H9 (cell line): Measurements from ENCODE around the gene TFF1. TPM values are rescaled to one million over a fixed set of nuclear protein-coding genes. Genes with fewer than 3 reads are reported as not detected.

Source experiments
- DNase-seq: peaks from one replicate; pipeline ENCODE4 v3.0.0-alpha.2; 2017
- H2AFZ ChIP-seq: one replicate; pipeline ENCODE4 v1.6.1; 2013; ENCODE audit warnings: mild to moderate bottlenecking, low read length, control low read depth, moderate library complexity
- H2AK5ac ChIP-seq: 2 replicates; pipeline ENCODE4 v1.6.1; 2013; ENCODE audit warnings: low read length, control low read depth, mixed read lengths; ENCODE audit not compliant: insufficient read length
- H2BK120ac ChIP-seq: one replicate; pipeline ENCODE4 v1.6.1; 2013; ENCODE audit warnings: low read depth, mild to moderate bottlenecking, low read length, control low read depth, inconsistent platforms; ENCODE audit not compliant: poor library complexity, severe bottlenecking
- H2BK12ac ChIP-seq: 2 replicates; pipeline ENCODE4 v1.6.1; 2013; ENCODE audit warnings: low read length, control low read depth, mixed read lengths, low read depth; ENCODE audit not compliant: insufficient read length
- H2BK15ac ChIP-seq: 2 replicates; pipeline ENCODE4 v1.6.1; 2013; ENCODE audit warnings: low read depth, low read length, control low read depth
- H2BK20ac ChIP-seq: one replicate; pipeline ENCODE4 v1.6.1; 2013; ENCODE audit warnings: low read depth, mild to moderate bottlenecking, low read length, control low read depth, inconsistent platforms; ENCODE audit not compliant: poor library complexity, severe bottlenecking
- H2BK5ac ChIP-seq: 2 replicates; pipeline ENCODE4 v1.6.1; 2013; ENCODE audit warnings: low read length, control low read depth, mixed read lengths; ENCODE audit not compliant: insufficient read length
- H3K14ac ChIP-seq: 2 replicates; pipeline ENCODE4 v1.6.1; 2013; ENCODE audit warnings: low read length, control low read depth; ENCODE audit not compliant: insufficient read depth
- H3K18ac ChIP-seq: 2 replicates; pipeline ENCODE4 v1.6.1; 2013; ENCODE audit warnings: low read depth, mild to moderate bottlenecking, mixed read lengths, low read length, control low read depth; ENCODE audit not compliant: insufficient read length
- H3K23ac ChIP-seq: 2 replicates; pipeline ENCODE4 v1.6.1; 2013; ENCODE audit warnings: low read length, control low read depth, mixed read lengths, low read depth; ENCODE audit not compliant: insufficient read length
- H3K23me2 ChIP-seq: 2 replicates; pipeline ENCODE4 v1.6.1; 2013; ENCODE audit warnings: low read depth, mild to moderate bottlenecking, mixed read lengths, low read length, control low read depth; ENCODE audit not compliant: insufficient read length, poor library complexity, severe bottlenecking
- H3K27ac ChIP-seq: 2 replicates; pipeline ENCODE4 v1.5.1; 2013; ENCODE audit warnings: low read length, control low read depth, mixed read lengths, low read depth; ENCODE audit not compliant: insufficient read length
- H3K27me3 ChIP-seq: 2 replicates; pipeline ENCODE4 v1.6.1; 2013; ENCODE audit warnings: low read length, control low read depth, inconsistent platforms; ENCODE audit not compliant: insufficient read depth
- H3K4ac ChIP-seq: 2 replicates; pipeline ENCODE4 v1.6.1; 2013; ENCODE audit warnings: low read depth, mild to moderate bottlenecking, control low read depth, inconsistent platforms, low read length, moderate library complexity
- H3K4me1 ChIP-seq: 2 replicates; pipeline ENCODE4 v1.6.1; 2013; ENCODE audit warnings: low read length, control low read depth, inconsistent platforms; ENCODE audit not compliant: insufficient read depth
- H3K4me2 ChIP-seq: 2 replicates; pipeline ENCODE4 v1.6.1; 2013; ENCODE audit warnings: low read length, control low read depth, mixed read lengths; ENCODE audit not compliant: insufficient read length, insufficient read depth
- H3K56ac ChIP-seq: 2 replicates; pipeline ENCODE4 v1.6.1; 2013; ENCODE audit warnings: low read depth, mild to moderate bottlenecking, mixed read lengths, low read length, control low read depth; ENCODE audit not compliant: insufficient read length
- H3K79me1 ChIP-seq: 2 replicates; pipeline ENCODE4 v1.6.1; 2013; ENCODE audit warnings: low read depth, mild to moderate bottlenecking, moderate library complexity, low read length, control low read depth, inconsistent platforms; ENCODE audit not compliant: insufficient read depth, poor library complexity, severe bottlenecking
- H3K79me2 ChIP-seq: 2 replicates; pipeline ENCODE4 v1.6.1; 2013; ENCODE audit warnings: low read length, control low read depth, inconsistent platforms; ENCODE audit not compliant: insufficient read depth
- H3K9ac ChIP-seq: 2 replicates; pipeline ENCODE4 v1.6.1; 2013; ENCODE audit warnings: low read length, control low read depth, mixed read lengths; ENCODE audit not compliant: insufficient read length; ENCODE audit errors: extremely low read depth
- H3K9me3 ChIP-seq: one replicate; pipeline ENCODE4 v1.6.1; 2013; ENCODE audit warnings: low read depth, low read length, inconsistent platforms; ENCODE audit not compliant: control insufficient read depth
- H3T11ph ChIP-seq: one replicate; pipeline ENCODE4 v1.6.1; 2013; ENCODE audit warnings: mild to moderate bottlenecking, low read length, control low read depth, inconsistent platforms
- H4K20me1 ChIP-seq: one replicate; pipeline ENCODE4 v1.6.1; 2013; ENCODE audit not compliant: control insufficient read depth, insufficient read length, insufficient read depth
- H4K5ac ChIP-seq: 2 replicates; pipeline ENCODE4 v1.6.1; 2013; ENCODE audit warnings: low read depth, mild to moderate bottlenecking, mixed read lengths, low read length, control low read depth; ENCODE audit not compliant: insufficient read length
- H4K8ac ChIP-seq: replicated peaks from 2 replicates; pipeline ENCODE4 v1.6.1; 2013; ENCODE audit warnings: low read length, control low read depth, mixed read lengths, low read depth; ENCODE audit not compliant: insufficient read length
- H4K91ac ChIP-seq: 2 replicates; pipeline ENCODE4 v1.6.1; 2013; ENCODE audit warnings: low read depth, mild to moderate bottlenecking, moderate library complexity, mixed read lengths, low read length, control low read depth; ENCODE audit not compliant: insufficient read length
- H3K27ac Mint-ChIP-seq, 3 experiments: 2 replicates in 2 of 3; 3 replicates in 1 of 3; pipeline ENCODE4 v1.8.0; 2020 to 2021; ENCODE audit warnings: mixed read lengths in 3 of 3, mild to moderate bottlenecking in 1 of 3, moderate library complexity in 1 of 3
- H3K27me3 Mint-ChIP-seq: 2 replicates; pipeline ENCODE4 v1.8.0; 2021; ENCODE audit warnings: low read depth, mild to moderate bottlenecking, moderate library complexity, mixed read lengths
- H3K36me3 Mint-ChIP-seq, 3 experiments: 2 replicates in 2 of 3; 3 replicates in 1 of 3; pipeline ENCODE4 v1.8.0; 2020 to 2021; ENCODE audit warnings: low read depth in 3 of 3, mixed read lengths in 3 of 3; ENCODE audit not compliant: insufficient read depth in 1 of 3
- H3K4me1 Mint-ChIP-seq, 2 experiments: 2 replicates each; pipeline ENCODE4 v1.8.0; 2020; ENCODE audit warnings: mixed read lengths in 2 of 2
- H3K4me3 Mint-ChIP-seq, 2 experiments: 2 replicates in 1 of 2; 3 replicates in 1 of 2; pipeline ENCODE4 v1.8.0; 2020 to 2021; ENCODE audit warnings: mild to moderate bottlenecking in 2 of 2, mixed read lengths in 2 of 2, moderate library complexity in 1 of 2
- H3K9me3 Mint-ChIP-seq, 2 experiments: 2 replicates in 1 of 2; 3 replicates in 1 of 2; pipeline ENCODE4 v1.8.0; 2020; ENCODE audit warnings: mild to moderate bottlenecking in 2 of 2, mixed read lengths in 2 of 2, moderate library complexity in 1 of 2
- WGBS: extraction: QIAGEN DNeasy Blood & Tissue Kit; methylation state at CpG from one replicate; pipeline ENCODE4 v1.1.7; 2013; ENCODE audit warnings: missing lambda C conversion rate, low lambda C conversion rate, mixed read lengths; ENCODE audit not compliant: insufficient read length; ENCODE audit errors: extremely low coverage; 5-methylcytosine and 5-hydroxymethylcytosine counted together
- total RNA-seq: library from RNA; stranded (reverse); gene quantifications from 2 replicates; pipeline ENCODE4 v1.2.1, GENCODE V29; 2021
- TF ChIP-seq, protein P1 (sequence below): fragments of 200-600 bp; sonication (generic); conservative IDR thresholded peaks from 3 replicates; pipeline ENCODE4 v1.8.0; 2021; ENCODE audit warnings: antibody characterized with exemption, mild to moderate bottlenecking

Gene TFF1
- total RNA-seq, 1 experiment from 2014 or later: not detected

DNA sequence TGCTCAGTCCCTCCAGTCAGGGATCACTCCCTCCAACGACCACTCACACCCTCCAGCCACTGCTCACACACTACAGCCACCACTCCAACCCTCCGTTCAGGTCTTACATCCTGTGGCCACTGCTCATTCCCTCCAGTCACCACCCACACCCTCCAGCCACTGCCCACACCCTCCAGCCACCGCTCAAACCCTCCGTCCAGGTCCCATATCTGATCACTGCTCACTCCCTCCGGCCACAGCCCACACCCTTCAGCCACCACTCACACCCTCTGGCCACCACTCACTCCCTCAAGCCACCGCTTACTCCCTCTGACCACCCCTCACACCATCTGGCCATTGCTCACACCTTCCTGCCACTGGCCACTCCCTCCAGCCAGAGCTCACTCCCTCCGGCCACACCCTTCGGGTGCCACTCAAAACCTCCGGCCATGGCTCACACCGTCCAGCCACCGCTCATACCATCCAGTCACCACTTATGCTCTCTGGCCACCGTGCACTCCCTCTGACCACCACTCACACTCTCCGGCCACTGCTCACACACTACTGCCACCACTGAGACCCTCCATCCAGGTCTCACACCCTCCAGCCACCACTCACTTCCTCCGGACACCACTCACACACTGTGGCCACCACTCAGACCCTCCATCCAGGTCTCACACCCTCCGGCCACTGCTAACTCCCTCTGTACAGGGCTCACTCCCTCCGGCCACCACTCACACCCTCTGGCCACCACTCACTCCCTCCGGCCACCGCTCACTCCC, 4.7 kb upstream of the TFF1 start:
- WGBS: no CpG with 5 or more reads among the region's 18 CpGs
- H3K14ac ChIP-seq: no peak overlapping the region
- H3K27ac Mint-ChIP-seq: peak overlapping the region in 2 of 3 experiments; percentile 9 to 23; a peak in 2 of 7 replicates
- H2BK20ac ChIP-seq: no peak overlapping the region
- no peak overlapping the region for H4K8ac ChIP-seq
- no peak overlapping the region for H3K4me3 Mint-ChIP-seq
- no peak overlapping the region for H3K18ac ChIP-seq
- H3K4me2 ChIP-seq: no peak overlapping the region
- H3K9ac ChIP-seq: no peak overlapping the region
- no peak overlapping the region for H3K27ac ChIP-seq
- H3K23ac ChIP-seq: no peak overlapping the region
- H3K27me3 Mint-ChIP-seq: peaks cover 24% of the 10 kb centered on the region
- H4K5ac ChIP-seq: no peak overlapping the region
- H2BK12ac ChIP-seq: no peak overlapping the region
- H3K56ac ChIP-seq: no peak overlapping the region
- TF ChIP-seq, protein P1, sequence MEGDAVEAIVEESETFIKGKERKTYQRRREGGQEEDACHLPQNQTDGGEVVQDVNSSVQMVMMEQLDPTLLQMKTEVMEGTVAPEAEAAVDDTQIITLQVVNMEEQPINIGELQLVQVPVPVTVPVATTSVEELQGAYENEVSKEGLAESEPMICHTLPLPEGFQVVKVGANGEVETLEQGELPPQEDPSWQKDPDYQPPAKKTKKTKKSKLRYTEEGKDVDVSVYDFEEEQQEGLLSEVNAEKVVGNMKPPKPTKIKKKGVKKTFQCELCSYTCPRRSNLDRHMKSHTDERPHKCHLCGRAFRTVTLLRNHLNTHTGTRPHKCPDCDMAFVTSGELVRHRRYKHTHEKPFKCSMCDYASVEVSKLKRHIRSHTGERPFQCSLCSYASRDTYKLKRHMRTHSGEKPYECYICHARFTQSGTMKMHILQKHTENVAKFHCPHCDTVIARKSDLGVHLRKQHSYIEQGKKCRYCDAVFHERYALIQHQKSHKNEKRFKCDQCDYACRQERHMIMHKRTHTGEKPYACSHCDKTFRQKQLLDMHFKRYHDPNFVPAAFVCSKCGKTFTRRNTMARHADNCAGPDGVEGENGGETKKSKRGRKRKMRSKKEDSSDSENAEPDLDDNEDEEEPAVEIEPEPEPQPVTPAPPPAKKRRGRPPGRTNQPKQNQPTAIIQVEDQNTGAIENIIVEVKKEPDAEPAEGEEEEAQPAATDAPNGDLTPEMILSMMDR: no peak
- no peak overlapping the region for H2BK120ac ChIP-seq
- H3K79me1 ChIP-seq: no peaks in the 10 kb centered on the region
- no peaks in the 10 kb centered on the region for H3K36me3 Mint-ChIP-seq
- no peak overlapping the region for H2AFZ ChIP-seq
- no peak overlapping the region for H4K91ac ChIP-seq
- H3K23me2 ChIP-seq: no peaks in the 10 kb centered on the region
- H3K4ac ChIP-seq: no peak overlapping the region
- H3K79me2 ChIP-seq: no peaks in the 10 kb centered on the region
- H3K4me1 ChIP-seq: no peaks in the 10 kb centered on the region
- H4K20me1 ChIP-seq: no peaks in the 10 kb centered on the region
- H3K27me3 ChIP-seq: no peaks in the 10 kb centered on the region
- H2BK15ac ChIP-seq: no peak overlapping the region
- no peak overlapping the region for H3T11ph ChIP-seq
- no peak overlapping the region for H2BK5ac ChIP-seq
- H3K4me1 Mint-ChIP-seq: peaks cover 8 to 11% of the 10 kb centered on the region in 2 experiments
- DNase-seq: no peak
- no peaks in the 10 kb centered on the region; a peak in 1 of 5 replicates for H3K9me3 Mint-ChIP-seq
- H3K9me3 ChIP-seq: no peaks in the 10 kb centered on the region
- H2AK5ac ChIP-seq: no peak overlapping the region
